Epidermal melanocyte (primary cell): ENCODE data around the gene TTC13.

Experiments
- DNase-seq: peaks from one replicate; pipeline ENCODE4 v3.0.0; 2011; ENCODE audit warnings: low spot score; ENCODE audit not compliant: insufficient read length

The TTC13 gene

GRCh38 chr1:230877146-230877923 is 101.3 kb downstream of the TTC13 start:
- no peak for DNase-seq

DNA sequence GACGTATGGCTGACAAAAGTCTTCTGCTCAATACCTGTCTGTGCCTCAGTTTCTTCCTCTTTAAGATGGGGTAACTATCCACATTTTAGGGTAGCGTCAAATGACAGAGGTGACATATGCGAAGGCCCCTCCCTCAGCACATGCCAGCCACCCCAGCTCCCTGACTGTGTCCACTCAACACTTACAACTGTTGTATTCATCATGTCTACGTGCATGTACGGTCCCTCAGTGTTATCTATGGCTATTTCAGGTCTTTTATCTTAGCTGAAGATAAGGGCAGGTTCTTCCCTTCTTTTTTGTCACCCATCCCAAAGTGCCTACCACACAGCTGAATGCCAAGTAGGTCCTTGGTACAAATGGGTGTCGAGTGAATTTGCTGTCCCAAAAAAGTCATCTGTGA is 102.0 kb downstream of the TTC13 start:
- DNase-seq = no peak

- DNase-seq = no peak
Observed at GRCh38 chr1:230875370-230875769, 103.3 kb downstream of the TTC13 start.

DNA sequence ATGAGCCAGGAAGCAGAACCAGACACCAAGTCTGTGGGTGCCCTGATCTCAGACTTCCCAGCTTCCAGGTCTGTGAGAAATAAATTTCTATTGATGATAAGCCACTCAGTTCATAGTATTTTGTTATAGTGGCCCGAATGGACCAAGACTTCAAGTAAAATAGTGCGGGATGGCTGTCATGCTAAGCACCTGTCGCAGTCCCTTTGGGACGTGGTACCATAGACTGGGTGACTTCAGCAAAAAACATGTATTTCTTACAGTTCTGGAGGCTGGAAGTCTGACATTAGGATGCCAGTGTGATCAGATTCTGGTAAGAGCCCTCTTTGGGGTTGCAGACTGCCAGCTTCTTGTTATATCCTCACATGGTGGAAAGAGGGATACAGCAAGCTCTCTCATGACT is 107.7 kb downstream of the TTC13 start:
- no peak for DNase-seq

DNA sequence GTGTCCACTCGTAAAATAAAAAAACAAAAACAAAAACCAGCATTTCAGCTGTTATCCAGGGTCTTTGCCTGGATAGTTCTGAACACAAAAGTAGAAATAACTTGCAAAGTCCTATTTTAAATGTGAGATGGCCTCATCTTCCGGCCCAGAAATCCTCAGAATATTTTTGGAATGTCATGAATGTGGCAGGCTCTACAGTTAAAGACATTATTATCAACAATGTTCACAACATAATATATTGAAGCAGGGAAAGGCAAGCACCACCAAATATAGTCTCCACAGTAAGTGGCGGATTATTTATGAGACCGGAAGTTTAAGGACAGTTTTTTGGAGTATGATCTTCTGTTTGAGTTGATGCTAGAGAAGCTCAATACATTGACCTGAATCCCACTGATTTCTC is 109.2 kb downstream of the TTC13 start:
- no peak for DNase-seq

- DNase-seq = no peak
Observed at GRCh38 chr1:230868736-230869385, 109.8 kb downstream of the TTC13 start.

DNA sequence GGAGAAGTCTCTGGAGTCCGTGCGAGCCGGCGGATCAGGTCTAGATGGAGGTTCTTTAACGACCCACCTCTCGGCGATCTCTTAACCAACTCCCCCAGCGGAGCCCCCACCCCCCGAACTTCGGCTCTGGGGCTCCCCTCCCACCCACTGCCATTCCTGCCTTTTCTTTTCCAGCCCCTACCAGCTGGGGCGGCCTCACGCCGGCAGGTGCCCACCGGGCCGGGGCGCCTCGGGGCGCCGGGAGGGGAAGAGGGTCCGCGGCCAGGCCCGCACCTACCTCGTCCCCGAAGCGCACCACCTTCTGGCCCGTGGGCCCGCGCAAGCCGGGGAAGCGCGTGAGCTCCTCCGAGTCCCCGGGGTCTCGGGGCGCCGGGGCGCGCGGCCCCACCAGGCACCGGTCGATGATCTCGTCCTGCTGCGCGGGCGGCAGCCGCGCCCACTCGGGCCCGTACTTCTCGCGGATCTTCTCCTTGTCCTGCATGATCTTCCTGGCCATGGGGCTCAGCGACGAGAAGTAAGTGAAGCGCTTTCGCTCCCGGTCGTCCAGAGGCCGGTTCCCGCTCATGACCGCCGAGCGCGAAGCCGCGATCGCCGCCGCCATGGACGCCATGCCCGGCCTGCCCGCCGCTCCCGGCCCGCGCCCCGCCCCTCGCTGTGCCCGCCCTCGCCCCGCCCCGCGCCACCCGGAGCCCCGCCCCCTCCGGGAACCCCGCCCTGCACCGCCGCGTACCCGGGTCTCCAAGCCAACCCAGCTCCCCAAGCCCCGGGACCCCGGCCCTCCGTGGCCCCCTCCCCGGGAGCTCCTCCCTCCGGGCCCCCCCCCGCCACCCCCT is 110.5 kb downstream of the TTC13 start, which contains the start of gene C1orf198:
Gene C1orf198, minus strand, starts transcription at position 619 of the 833 bp plus-strand sequence. Its CDS starts 9 bp downstream, at position 610.
- DNase-seq = peak; percentile 47

DNA sequence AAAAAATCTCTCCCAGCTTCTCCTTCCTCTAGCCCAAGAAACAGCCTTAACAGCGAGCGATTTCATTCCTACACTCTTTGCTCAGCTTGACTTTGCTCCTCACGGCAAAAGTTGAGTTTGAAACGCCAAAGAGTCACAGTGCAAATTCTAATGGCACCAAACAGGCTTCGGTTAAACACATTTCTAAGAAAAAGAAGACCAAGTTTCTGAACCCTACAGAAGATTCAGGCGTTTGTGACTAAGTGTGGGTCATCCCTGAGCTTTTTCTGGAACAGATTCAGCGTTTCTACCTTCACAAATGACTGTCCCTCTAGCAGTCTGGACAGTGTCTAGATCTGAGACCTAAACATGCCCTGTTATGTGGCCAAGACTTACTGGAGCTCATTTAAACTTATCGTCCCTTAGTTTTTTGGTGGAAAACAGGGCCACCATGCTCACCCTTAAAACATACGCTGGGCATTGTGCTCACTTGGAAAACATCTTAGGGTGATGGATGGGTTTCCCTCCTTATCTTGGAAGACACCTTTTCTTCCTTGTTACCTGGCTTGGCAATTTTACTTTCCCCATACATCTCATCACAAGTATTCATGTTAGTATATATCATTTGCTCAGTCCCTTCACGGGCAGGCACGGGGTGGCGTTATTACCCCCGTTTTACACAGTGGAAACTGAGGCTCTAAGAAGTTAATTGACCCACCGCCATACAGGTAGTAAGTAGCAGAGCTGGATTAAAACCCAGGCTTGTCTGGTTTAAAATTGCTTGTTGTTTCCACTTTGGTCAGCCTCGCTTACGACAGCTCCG is 111.4 kb downstream of the TTC13 start:
- DNase-seq = no peak

- DNase-seq = no peak
Observed at GRCh38 chr1:230866171-230867070, 112.2 kb downstream of the TTC13 start.

DNA sequence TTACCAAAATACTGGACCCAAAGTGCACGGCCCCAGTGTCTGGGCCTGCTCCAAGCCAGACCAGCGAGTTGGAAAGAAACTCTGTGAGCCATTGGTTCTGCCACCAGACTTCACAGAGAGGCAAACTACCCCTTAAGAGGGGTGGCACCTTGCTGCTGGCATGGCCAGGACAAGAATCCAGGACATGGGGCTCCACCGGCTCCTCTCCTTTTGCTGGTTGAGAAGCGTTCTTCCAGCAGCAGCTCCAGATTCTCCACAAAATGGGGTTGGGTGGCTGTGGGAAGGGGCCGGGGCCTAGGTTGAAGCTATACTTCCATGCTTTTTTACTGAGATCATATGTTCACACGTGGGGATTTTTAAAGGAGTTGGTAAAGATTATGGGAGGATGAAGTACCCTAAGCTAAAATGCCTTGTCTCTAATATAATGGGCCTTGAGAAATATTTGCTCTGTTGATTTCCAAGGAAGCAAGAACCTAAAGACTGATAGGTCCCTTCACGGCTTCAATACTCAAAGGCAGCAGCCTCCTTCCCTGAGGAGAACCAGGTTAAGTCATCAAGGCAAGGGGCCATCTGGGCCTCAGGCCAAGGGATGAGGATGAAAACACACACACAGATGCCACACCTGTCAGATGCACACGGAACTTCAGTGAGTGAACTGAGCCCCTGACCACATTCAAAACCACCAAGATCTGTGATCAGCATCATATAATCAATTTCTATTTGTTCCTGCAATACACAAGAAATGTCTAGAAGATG is 113.4 kb downstream of the TTC13 start:
- no peak for DNase-seq

GRCh38 chr1:230864441-230864840 is 114.2 kb downstream of the TTC13 start:
- no peak for DNase-seq

- no peak for DNase-seq
Observed at GRCh38 chr1:230863449-230863848, 115.2 kb downstream of the TTC13 start.

GRCh38 chr1:230861970-230862595 is 116.6 kb downstream of the TTC13 start:
- DNase-seq = no peak

DNA sequence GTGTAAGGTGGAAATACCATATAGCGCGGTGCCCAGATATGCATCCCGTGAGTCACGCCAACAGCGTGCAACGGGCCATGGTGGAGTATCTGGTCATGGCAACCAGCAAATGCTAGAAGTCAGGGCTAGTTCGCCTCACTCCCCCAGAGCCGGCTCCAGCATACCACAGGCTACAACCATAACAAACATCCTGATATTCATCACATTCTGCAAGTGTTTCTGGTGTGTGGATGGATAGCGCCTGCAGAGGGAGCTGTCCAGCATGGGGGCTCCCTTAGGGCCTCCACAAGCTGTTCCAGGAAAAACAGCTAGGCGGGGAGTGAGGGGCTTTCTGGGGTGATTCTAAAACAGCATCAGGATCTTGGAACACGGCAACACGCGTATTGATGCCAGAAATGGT is 117.2 kb downstream of the TTC13 start:
- no peak for DNase-seq

GRCh38 chr1:230860617-230861384 is 117.9 kb downstream of the TTC13 start:
- no peak for DNase-seq

GRCh38 chr1:230858918-230859729 is 119.5 kb downstream of the TTC13 start:
- DNase-seq = peak; percentile 59

- no peak for DNase-seq
Observed at GRCh38 chr1:230858236-230858820, 120.3 kb downstream of the TTC13 start.
